ENCODE measurements around the gene CHD3.

DNA sequence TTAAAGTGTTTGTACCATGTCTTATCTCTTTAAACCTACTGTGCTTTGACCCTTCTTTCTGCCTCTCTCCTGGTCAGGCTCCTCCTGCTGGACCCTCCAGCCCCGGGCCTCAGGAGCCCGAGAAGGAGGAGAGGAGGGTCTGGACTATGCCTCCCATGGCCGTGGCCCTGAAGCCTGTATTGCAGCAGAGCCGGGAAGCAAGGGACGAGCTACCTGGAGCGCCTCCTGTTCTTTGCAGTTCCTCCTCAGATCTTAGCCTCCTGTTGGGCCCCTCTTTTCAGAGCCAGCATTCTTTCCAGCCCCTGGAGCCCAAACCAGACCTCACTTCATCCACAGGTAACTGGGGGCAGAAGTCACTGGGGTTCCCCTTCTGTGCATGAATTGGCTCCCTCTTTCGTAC, 57.1 kb downstream of the CHD3 start:
- no peak for TF ChIP-seq PHF21A (CRISPR knock-in tag; IDR thresholded peaks at IDR 0.05)
- no peak for TF ChIP-seq ZZZ3 (CRISPR knock-in tag; IDR thresholded peaks at IDR 0.05; ENCODE audit: borderline replicate concordance)
- no peak for TF ChIP-seq ZNF780A (CRISPR knock-in tag; IDR thresholded peaks at IDR 0.05)
